Measurements from ENCODE around the gene LRRC36. TPM values are rescaled to one million over a fixed set of nuclear protein-coding genes. Genes with fewer than 3 reads are reported as not detected.

Gene LRRC36
- total and polyA plus RNA-seq, 2 donors (not counting 3 experiments of a cell fraction or from before 2014, with no cell fraction given): 0.30 to 2.0 TPM

DNA sequence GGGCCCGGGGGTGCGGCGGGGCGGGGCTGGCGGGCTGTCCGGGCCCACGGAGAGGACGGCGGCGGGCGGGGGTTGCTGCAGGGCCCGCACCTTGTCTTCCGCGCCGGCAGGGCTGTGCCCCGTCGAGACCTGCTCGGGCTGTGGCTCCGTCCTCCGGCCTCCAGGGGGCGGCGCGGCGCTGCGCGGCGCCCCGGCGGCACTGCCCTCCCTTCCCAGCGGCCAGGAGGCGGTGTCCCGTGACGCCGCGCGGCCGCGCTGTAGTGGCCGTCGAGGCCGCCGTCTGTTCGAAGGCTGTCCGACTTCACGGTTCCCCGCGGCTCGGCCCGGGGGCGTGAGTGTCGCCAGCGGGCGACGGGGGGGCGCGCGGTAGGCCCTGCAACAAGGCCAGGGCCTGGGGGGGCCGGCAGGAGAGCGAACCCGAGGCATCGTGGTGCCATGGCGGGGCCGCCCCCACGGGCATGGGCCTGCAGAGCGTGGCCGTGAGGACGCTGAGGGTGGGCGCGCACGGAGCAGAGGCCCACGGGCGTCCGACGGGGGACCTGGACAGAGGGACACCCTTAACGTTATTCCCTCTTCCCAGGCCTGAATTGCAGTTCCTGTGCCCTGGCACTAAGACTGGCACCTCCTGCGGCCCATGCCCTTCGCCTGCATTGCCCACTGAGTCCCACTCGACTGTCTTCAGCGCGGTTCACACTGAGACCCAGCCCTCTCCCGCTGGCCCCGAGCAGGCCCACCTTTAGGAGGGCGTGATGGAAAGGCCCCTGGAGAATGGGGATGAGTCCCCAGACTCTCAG, 47.1 kb upstream of the LRRC36 start, which contains the start of gene PLEKHG4:
Gene PLEKHG4, plus strand, starts transcription at position 237 of the 794 bp plus-strand sequence. Its CDS starts 513 bp downstream, at position 750.
- H3K9me1 ChIP-seq (replicated peaks; ENCODE audit: control insufficient read depth, extremely low read depth, insufficient read depth, low read length): no peaks in the 10 kb centered on the region
- TF ChIP-seq JUN (IDR thresholded peaks at IDR 0.05; ENCODE audit: borderline replicate concordance, insufficient read depth, insufficient read length, low read depth) (no peak), EZH2 (IDR thresholded peaks at IDR 0.05; ENCODE audit: borderline replicate concordance, low read depth, low read length, severe bottlenecking) (no peak), POLR2AphosphoS5 (IDR thresholded peaks at IDR 0.05; ENCODE audit: insufficient read depth, low read depth, low read length) (peak; percentile 87)
- TF ChIP-seq, protein P1, sequence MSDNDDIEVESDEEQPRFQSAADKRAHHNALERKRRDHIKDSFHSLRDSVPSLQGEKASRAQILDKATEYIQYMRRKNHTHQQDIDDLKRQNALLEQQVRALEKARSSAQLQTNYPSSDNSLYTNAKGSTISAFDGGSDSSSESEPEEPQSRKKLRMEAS (IDR thresholded peaks at IDR 0.05; ENCODE audit: insufficient read depth, insufficient read length): peak; percentile 70
- TF ChIP-seq, protein P2, sequence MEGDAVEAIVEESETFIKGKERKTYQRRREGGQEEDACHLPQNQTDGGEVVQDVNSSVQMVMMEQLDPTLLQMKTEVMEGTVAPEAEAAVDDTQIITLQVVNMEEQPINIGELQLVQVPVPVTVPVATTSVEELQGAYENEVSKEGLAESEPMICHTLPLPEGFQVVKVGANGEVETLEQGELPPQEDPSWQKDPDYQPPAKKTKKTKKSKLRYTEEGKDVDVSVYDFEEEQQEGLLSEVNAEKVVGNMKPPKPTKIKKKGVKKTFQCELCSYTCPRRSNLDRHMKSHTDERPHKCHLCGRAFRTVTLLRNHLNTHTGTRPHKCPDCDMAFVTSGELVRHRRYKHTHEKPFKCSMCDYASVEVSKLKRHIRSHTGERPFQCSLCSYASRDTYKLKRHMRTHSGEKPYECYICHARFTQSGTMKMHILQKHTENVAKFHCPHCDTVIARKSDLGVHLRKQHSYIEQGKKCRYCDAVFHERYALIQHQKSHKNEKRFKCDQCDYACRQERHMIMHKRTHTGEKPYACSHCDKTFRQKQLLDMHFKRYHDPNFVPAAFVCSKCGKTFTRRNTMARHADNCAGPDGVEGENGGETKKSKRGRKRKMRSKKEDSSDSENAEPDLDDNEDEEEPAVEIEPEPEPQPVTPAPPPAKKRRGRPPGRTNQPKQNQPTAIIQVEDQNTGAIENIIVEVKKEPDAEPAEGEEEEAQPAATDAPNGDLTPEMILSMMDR (IDR thresholded peaks at IDR 0.05; ENCODE audit: extremely low read depth in 1 of 2, insufficient read depth in 1 of 2, low read depth in 1 of 2, low read length in 2 of 2): peak; percentile 73
- FAIRE-seq: peak; percentile 60
- H3K4me1 ChIP-seq (ENCODE audit: control insufficient read depth, extremely low read depth, insufficient read depth, low read length): peaks cover 21% of the 10 kb centered on the region
- H4K20me1 ChIP-seq (replicated peaks; ENCODE audit: control insufficient read depth, extremely low read depth, insufficient read depth, low read length): no peaks in the 10 kb centered on the region
- peak within 1 kb of the TSS; percentile 59 for H3K4me2 ChIP-seq (ENCODE audit: insufficient read depth, low read length)
- peak within 1 kb of the TSS; percentile 79 for H2AFZ ChIP-seq (ENCODE audit: low read depth, low read length)
- H3K36me3 ChIP-seq (ENCODE audit: control insufficient read depth in 2 of 2, extremely low read depth in 1 of 2, insufficient read depth in 2 of 2, low read length in 2 of 2): peaks cover 0 to 3% of the 10 kb centered on the region in 2 experiments
- H3K27me3 ChIP-seq (ENCODE audit: control insufficient read depth in 2 of 2, insufficient read depth in 2 of 2, low read length in 2 of 2): no peaks in the 10 kb centered on the region
- no TSS peak for BruUV-seq (replicated peaks)
- dilution Hi-C loops (cut with MboI; ENCODE audit: extremely low pct_ligation_motif_present, low sequenced_read_pairs): no loop called here
- H3K79me2 ChIP-seq (ENCODE audit: control insufficient read depth, insufficient read depth, low read length): peaks cover 9% of the 10 kb centered on the region
- H3K9ac ChIP-seq (replicated peaks; ENCODE audit: extremely low read depth, insufficient read depth, low read length): peak within 1 kb of the TSS; percentile 71
- ChIA-PET CTCF (interaction anchor here (1.0 to 3.5 kb wide), 9 partner anchors 10 to 149 kb away, joined by 3 to 35 read pairs (median 6); partner anchors contain the start of gene FHOD1), POLR2A (no interaction called here)
- peak within 1 kb of the TSS; percentile 78 for H3K27ac ChIP-seq (ENCODE audit: insufficient read depth, low read depth, low read length)
- DNase-seq (ENCODE audit: low read depth, low spot score): peak; percentile 71
- peak within 1 kb of the TSS; percentile 16 to 60 (median 51) for H3K4me3 ChIP-seq (replicated peaks in 1 of 3; ENCODE audit: insufficient read depth in 1 of 3, low read depth in 1 of 3, low read length in 3 of 3)
- intact Hi-C loops (cut with micrococcal nuclease): loop anchor here (1.0 to 5.0 kb wide), 5 partner anchors 33 to 188 kb away; partner anchors contain the start of genes TPPP3 and ZDHHC1
- no peaks in the 10 kb centered on the region for H3K9me3 ChIP-seq (replicated peaks; ENCODE audit: control insufficient read depth, insufficient read depth, low read length)
